ENCODE data around the gene IZUMO3.
"Not testable (repeated sequence)": the region's sequence is repeated elsewhere in the genome, so short reads cannot be mapped to it uniquely, and the experiment has no call there.

Gene IZUMO3, protein sequence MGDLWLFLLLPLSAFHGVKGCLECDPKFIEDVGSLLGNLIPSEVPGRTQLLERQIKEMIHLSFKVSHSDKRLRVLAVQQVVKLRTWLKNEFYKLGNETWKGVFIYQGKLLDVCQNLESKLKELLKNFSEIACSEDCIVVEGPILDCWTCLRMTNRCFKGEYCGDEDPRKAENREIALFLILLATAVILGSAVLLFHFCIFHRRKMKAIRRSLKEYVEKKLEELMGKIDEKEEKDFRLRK

DNA sequence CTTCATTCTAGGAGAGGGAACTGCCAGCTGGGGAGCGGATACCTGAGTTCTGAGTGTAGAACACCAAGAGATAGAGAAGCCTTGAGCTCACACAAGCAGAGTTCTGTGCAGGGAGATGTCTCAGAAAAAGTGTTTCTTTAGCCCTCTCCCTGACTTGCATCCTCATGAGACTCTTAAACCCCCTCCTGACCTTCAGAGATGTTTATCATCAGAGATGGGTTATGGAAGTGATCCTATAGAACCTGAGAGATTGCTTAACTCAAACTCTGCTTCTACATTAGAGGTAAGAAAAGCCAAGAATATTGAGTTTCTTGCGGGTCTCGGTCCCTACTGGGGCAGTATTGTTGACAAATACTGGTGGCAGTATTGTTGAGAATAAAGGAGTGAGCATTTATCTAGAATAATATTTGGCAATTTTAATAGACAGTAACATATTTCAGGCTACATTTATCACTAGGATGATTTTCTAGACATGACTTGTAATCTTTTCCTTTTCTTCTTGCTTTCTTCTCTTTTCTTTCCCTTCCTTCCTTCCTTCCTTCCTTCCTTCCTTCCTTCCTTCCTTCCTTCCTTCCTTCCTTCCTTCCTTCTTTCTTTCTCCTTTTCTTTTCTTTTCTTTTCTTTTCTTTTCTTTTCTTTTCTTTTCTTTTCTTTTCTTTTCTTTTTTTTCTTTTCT, at the start of gene IZUMO3:
TSS of gene IZUMO3 (minus strand) at position 51 of the 676 bp plus-strand sequence. CDS start 248 bp downstream, outside the sequence.
- DNase-seq, result no peak

GRCh38 chr9:24594234-24594850, 48.6 kb upstream of the IZUMO3 start:
- no peak for DNase-seq

DNA sequence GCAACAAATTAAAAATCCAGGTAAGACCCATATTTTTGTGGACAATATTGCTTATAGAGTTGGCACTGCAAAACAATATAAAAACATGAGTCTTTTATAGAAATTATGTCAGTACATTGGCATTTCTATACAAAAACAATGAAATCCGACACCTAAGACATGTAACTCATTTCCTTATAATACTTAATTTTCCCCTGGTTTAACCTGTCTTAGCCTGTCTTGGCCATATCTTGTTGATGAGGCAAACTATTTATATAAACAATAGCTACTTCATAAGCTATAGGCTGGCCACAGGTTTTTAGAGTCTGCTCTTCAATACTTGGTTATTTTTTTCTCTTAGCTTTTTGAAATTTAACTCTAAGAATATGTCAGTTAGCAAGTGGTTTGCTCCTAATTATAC, 44.7 kb upstream of the IZUMO3 start:
- no peak for DNase-seq

DNA sequence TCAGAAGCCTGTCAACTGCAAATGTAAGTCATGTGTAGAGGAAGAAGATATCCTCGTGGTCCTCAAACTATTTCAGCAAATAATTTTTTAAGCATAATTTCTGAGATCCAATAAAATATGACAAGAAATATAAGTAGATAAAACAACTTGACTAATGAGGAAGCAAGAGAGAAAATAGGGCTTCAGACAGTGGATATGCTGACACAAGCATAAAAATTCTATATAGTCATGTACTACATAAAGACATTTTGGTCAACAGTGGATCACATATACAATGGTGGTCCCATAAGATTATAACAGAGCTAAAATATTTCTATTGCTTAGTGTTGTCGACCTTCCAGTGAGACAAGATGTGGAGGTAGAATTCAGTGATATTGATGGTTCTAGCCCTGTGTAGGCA, 42.2 kb upstream of the IZUMO3 start:
- no peak for DNase-seq

- DNase-seq, result no peak
These were observed 36.7 kb upstream of the IZUMO3 start for GRCh38 chr9:24582146-24583126.

DNA sequence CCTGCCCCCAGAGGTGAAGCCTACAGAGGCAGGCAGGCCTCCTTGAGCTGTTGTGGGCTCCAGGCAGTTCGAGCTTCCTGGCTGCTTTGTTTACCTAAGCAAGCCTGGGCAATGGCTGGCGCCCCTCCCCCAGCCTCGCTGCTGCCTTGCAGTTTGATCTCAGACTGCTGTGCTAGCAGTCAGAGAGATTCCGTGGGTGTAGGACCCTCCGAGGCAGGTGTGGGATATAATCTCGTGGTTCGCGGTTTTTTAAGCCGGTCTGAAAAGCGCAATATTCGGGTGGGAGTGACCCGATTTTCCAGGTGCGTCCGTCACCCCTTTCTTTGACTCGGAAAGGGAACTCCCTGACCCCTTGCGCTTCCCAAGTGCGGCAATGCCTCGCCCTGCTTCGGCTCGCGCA, 34.3 kb upstream of the IZUMO3 start:
- DNase-seq, result not testable (repeated sequence)

DNA sequence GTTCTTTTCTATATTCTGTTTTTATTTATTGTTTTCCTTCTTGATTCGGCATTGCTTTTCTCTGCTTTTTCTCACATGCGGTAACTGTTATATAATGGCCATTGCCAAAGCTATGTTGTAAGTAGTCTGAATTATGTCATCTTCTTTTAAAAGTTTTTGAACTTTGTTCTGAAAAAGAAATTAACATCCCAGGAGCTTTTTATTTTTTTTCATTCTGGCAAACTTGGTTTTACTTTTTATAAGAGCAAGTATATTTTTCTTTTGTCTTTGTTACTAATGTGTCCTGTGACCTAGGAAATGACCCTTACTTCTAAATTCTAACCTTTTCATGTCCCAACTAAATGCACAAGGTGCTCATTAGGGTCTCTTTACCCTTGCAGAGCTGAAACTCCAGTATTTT, 26.7 kb upstream of the IZUMO3 start:
- no peak for DNase-seq

- DNase-seq, result no peak
These were observed 16.3 kb upstream of the IZUMO3 start for GRCh38 chr9:24561957-24562356.

GRCh38 chr9:24553183-24553552, 7.5 kb upstream of the IZUMO3 start:
- no peak for DNase-seq

DNA sequence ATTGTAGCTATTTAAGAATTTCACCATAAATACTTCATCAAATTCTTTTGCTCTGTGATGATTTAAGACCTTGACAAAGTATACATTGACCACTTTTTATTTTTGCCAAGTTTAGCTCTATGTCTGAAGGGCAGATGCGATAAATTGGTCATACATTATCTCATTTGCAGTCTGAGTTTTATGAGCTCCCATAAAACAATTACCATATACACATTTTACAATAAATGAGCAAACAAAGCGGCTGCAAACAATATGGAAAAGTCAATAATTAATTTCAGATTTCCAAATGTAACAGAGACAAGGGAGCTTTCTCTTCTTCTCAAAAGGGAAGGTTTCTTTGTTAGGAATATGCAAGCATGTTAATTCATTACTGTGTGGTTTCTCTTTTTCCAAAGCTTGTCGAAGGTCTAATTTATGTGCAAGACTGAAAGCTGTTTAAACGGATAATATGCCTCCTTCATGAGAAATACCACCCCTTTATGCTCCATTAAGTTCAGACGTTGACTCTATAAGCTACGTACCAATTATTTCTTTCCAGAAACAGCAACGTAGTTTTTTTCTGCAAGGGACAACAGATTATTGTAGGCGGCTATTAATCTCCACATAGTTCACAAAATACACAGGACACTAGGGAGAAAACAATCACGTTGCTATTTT, 7.0 kb upstream of the IZUMO3 start:
- DNase-seq, result no peak

- no peak for DNase-seq
These were observed 412 bp downstream of the IZUMO3 start for GRCh38 chr9:24545285-24545684.

DNA sequence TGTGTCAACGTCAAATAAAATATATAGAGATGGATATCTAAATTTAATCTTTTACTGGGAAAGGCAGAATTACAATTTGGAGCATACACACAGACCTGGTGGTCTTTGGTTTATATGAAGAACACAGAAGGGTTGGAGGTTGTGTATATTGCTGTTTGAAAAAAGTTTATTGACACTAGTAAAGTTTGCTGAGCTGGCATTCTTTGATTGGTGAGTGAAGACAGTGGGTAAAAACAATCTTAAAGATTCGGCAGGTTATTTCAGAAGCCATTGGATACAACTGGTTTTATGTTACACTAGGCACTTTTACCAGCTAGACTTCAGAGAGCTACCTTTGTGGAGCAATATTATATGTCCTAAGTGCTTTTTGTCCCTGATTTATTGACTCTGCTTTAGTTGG, 27.2 kb downstream of the IZUMO3 start:
- no peak for DNase-seq

- DNase-seq, result no peak
These were observed 29.2 kb downstream of the IZUMO3 start for GRCh38 chr9:24516463-24516862.

- DNase-seq, result no peak
These were observed 35.8 kb downstream of the IZUMO3 start for GRCh38 chr9:24509850-24510249.

DNA sequence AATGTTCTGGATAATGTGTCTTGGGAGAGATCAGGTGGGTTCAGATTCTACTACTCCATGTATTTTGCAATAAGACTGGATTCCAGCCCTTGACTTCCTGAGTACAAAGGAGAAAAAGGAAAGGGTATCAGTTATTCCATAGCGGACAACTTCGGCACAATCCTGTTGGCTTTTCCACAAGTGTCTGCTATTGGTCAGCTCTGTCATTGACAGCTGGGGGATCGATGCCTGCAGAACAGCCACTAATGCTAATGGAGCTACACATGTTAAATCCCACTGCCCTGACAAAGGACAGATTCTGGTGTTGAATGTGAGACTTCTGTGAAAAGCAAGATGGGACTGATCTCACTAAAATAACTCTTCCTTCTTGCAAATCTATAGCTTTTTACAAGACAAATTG, 41.2 kb downstream of the IZUMO3 start:
- no peak for DNase-seq

DNA sequence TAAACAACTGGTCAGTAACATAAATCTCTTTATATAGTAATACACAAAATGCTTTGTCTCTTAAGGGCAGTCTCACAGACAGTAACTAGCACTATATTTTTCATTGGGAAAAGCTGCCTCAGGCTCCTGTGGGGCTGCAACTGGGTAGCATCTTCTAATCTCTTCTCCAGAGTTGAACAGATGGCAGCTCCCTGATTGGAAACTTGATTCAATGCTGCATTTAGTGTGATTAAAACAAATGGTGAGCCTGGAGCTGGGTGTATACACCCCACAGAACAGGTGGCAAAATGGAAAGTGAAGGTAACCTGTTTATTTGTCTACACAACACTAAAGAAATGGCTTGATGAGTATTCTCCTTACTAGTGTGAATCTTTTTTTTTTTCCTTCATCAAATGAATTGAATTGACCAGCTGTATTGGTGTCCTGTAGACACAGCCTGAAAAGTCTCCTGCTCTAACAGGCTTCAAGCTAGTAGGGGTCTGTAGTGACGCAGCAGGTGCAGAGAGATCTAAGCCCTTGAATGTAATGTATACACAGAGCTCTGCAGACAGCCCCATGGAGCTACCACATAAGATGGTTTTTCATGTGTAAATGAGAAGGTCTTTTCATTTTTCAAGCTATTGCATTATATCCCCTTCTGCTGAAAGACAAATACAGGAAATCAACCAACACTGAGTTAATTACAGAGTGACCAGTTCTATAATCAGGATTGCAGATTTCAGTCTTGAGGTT, 43.3 kb downstream of the IZUMO3 start:
- DNase-seq, result no peak

DNA sequence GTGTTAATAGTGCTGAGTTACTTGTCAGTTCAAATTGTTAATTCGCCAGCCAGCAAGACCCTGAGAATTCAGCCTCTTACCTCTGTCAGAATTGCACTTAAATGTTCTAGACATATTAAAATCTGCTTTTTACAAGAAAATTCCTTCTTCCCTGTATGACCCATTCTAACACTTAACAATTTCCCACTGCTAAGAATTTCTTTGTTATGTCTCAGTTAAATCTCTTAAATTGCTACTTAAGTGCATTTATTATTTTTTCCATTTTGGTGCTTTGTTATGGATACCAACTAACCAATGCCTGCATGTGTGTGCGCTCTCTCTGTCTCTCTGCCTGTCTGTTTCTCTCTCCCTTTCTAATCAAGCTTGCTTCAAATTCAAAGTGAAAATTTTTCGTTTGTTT, 44.9 kb downstream of the IZUMO3 start:
- no peak for DNase-seq

GRCh38 chr9:24498632-24499031, 47.1 kb downstream of the IZUMO3 start:
- DNase-seq, result no peak

GRCh38 chr9:24497671-24498070, 48.0 kb downstream of the IZUMO3 start:
- no peak for DNase-seq
